Tibial nerve (tissue), 3 donors: ENCODE data around the gene PLEKHG4B.

Experiments used
- POLR2A ChIP-seq, 2 donors: fragments of 450-650 bp; IDR thresholded peaks; one replicate each; pipeline ENCODE4 v1.6.1; 2017; ENCODE audit warnings: antibody characterized with exemption in 2 of 2, mild to moderate bottlenecking in 2 of 2, moderate library complexity in 2 of 2
- TF ChIP-seq, protein P1 (sequence below), 5 experiments: fragments of 200-600 bp in 3 of 5; fragments of 450-650 bp in 2 of 5; sonication (generic) in 3 of 5; IDR thresholded peaks; one replicate each; pipeline ENCODE4 v1.5.1; 2016 to 2019; ENCODE audit warnings: antibody characterized with exemption in 5 of 5, mild to moderate bottlenecking in 3 of 5, moderate library complexity in 2 of 5

DNA sequence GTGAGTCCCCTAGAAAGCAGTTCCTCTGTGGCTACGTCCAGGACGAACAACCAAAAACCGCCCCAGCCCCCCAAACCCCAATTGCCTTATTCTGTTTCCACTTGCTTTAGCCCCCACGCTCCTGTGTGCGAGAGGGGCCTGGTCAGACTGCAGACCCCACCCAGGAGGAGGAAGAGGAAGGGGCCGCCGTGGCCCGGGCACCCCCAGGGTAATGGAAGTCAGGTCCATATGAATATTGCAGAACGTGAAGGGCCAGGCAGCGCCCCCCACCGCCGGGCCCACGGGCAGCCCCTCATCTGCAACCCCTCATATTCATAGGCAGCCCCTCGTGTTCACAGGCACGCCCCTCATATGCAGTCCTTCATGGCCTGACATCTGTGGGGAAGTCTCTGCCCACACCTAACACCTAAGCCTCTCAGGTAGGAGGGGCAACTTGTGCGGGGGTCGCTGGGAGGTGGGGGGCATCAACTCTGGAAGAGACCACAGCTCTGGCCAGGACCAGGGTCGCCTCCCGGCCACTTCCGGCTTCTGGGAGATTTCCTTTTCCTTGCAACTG lies 37.7 kb upstream of the PLEKHG4B start:
- TF ChIP-seq POLR2A (IDR thresholded peaks at IDR 0.05): no peak
- TF ChIP-seq, protein P1, sequence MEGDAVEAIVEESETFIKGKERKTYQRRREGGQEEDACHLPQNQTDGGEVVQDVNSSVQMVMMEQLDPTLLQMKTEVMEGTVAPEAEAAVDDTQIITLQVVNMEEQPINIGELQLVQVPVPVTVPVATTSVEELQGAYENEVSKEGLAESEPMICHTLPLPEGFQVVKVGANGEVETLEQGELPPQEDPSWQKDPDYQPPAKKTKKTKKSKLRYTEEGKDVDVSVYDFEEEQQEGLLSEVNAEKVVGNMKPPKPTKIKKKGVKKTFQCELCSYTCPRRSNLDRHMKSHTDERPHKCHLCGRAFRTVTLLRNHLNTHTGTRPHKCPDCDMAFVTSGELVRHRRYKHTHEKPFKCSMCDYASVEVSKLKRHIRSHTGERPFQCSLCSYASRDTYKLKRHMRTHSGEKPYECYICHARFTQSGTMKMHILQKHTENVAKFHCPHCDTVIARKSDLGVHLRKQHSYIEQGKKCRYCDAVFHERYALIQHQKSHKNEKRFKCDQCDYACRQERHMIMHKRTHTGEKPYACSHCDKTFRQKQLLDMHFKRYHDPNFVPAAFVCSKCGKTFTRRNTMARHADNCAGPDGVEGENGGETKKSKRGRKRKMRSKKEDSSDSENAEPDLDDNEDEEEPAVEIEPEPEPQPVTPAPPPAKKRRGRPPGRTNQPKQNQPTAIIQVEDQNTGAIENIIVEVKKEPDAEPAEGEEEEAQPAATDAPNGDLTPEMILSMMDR (IDR thresholded peaks at IDR 0.05): no peak
